Measurements from ENCODE around the gene RCL1.
"Not testable (repeated sequence)": the region's sequence is repeated elsewhere in the genome, so short reads cannot be mapped to it uniquely, and the experiment has no call there.

The RCL1 gene

GRCh38 chr9:4883326-4883873 lies 90.7 kb downstream of the RCL1 start:
- no peak for DNase-seq (ENCODE audit: low read depth)

GRCh38 chr9:4886698-4887097 lies 94.0 kb downstream of the RCL1 start:
- peak; percentile 6 for DNase-seq (ENCODE audit: low read depth)

GRCh38 chr9:4887556-4887955 lies 94.8 kb downstream of the RCL1 start:
- DNase-seq (ENCODE audit: low read depth): peak; percentile 88

GRCh38 chr9:4890242-4890641 lies 97.5 kb downstream of the RCL1 start:
- no peak for DNase-seq (ENCODE audit: low read depth)

GRCh38 chr9:4890929-4891328 lies 98.2 kb downstream of the RCL1 start:
- no peak for DNase-seq (ENCODE audit: low read depth)

GRCh38 chr9:4891674-4892073 lies 98.9 kb downstream of the RCL1 start:
- DNase-seq (ENCODE audit: low read depth): no peak

- DNase-seq (ENCODE audit: low read depth): no peak
Measured at GRCh38 chr9:4892501-4893194, 99.9 kb downstream of the RCL1 start.

GRCh38 chr9:4894076-4894475 lies 101.3 kb downstream of the RCL1 start:
- peak; percentile 77 for DNase-seq (ENCODE audit: low read depth)

- DNase-seq (ENCODE audit: low read depth): not testable (repeated sequence)
Measured at GRCh38 chr9:4899853-4900252, 107.1 kb downstream of the RCL1 start.

GRCh38 chr9:4901401-4902134 lies 108.8 kb downstream of the RCL1 start:
- peak; percentile 69 for DNase-seq (ENCODE audit: low read depth)

- no peak for DNase-seq (ENCODE audit: low read depth)
Measured at GRCh38 chr9:4902135-4902475, 109.4 kb downstream of the RCL1 start.

GRCh38 chr9:4904322-4905134 lies 111.8 kb downstream of the RCL1 start:
- peak; percentile 73 for DNase-seq (ENCODE audit: low read depth)

- no peak for DNase-seq (ENCODE audit: low read depth)
Measured at GRCh38 chr9:4905135-4905490, 112.4 kb downstream of the RCL1 start.

Data from EH (cell line).